ENCODE measurements around the gene TTC16.

DNA sequence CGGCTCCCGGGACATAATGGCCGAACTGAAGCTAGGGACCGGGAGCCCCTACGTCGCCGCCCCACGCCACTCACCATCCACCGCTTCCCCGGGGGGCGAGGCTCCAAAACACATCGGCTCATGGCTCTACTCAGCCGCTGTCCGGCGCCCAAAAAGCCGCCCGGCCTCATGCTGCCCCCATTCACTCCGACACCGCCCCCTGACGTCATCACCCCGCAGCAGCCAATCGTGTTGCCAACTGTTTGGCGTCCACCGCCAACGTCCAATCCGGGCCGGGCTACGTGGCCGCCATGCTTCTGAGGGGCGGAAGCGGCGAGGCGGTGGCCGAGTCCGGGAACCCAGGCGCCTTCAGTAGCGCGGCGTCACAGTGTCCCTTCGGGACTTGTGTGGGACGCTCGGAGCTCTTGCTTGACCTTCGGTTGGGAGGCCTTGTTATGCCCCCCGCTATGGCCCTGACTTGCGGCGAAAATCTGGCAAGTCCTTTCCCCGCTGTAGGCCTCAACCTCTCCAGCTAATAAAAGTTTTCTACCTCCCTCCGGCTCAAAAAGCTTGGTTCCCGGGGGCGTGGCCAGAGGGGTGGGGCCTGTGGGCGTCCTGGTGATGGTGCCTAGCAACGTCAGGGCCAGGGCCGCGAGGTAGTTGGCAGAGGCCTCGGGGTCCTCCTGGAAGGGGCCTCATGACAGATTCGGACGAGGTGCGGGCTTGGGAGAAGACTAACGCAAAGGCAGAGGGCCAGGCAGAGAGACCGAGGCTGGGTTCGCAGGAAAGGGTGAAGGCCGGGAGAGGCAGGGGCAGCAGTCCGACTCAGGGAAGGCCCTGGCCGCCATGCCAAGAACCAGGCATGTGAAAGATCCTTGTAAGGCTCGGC is at the start of gene TTC16, which contains the start of gene PTRH1:
- TF ChIP-seq, protein P1, sequence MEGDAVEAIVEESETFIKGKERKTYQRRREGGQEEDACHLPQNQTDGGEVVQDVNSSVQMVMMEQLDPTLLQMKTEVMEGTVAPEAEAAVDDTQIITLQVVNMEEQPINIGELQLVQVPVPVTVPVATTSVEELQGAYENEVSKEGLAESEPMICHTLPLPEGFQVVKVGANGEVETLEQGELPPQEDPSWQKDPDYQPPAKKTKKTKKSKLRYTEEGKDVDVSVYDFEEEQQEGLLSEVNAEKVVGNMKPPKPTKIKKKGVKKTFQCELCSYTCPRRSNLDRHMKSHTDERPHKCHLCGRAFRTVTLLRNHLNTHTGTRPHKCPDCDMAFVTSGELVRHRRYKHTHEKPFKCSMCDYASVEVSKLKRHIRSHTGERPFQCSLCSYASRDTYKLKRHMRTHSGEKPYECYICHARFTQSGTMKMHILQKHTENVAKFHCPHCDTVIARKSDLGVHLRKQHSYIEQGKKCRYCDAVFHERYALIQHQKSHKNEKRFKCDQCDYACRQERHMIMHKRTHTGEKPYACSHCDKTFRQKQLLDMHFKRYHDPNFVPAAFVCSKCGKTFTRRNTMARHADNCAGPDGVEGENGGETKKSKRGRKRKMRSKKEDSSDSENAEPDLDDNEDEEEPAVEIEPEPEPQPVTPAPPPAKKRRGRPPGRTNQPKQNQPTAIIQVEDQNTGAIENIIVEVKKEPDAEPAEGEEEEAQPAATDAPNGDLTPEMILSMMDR (IDR thresholded peaks at IDR 0.05): no peak
- TF ChIP-seq POLR2A (IDR thresholded peaks at IDR 0.05): peak in 1 of 2 donors; percentile 68
